Fibroblast of pulmonary artery (primary cell): ENCODE results near the gene ATP8B4.

Source experiments
- DNase-seq: peaks from one replicate; pipeline ENCODE4 v3.0.0-alpha.2; 2010; ENCODE audit warnings: low read depth
- H3K4me3 ChIP-seq: replicated peaks from 2 replicates; pipeline ENCODE4 v1.5.1; 2011; ENCODE audit warnings: low read depth, mild to moderate bottlenecking, control low read depth, low read length, moderate library complexity
- TF ChIP-seq, protein P1 (sequence below): IDR thresholded peaks from 2 replicates; pipeline ENCODE4 v1.5.1; 2011; ENCODE audit warnings: mild to moderate bottlenecking, control low read depth, low read length, inconsistent platforms; ENCODE audit errors: missing control alignments

The ATP8B4 gene

DNA sequence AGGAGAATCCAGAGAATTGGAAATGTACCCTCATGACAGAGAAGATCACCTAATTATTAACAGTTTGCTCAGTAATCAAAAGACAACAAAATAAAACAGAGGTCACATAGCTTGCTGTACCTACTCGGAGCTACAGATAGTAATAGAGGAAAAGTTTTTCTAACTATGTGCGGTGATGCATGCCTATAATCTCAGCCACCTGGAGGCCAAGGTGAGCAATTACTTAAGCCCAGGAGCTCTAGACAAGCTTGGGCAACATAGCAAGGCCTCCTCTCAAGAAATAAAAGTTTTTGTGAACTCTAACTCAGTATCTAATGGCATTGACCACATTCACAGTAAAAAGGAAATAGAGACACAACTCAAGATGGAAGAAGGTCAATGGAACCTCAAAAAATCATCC is 243.6 kb downstream of the ATP8B4 start:
- DNase-seq = no peak
- TF ChIP-seq, protein P1, sequence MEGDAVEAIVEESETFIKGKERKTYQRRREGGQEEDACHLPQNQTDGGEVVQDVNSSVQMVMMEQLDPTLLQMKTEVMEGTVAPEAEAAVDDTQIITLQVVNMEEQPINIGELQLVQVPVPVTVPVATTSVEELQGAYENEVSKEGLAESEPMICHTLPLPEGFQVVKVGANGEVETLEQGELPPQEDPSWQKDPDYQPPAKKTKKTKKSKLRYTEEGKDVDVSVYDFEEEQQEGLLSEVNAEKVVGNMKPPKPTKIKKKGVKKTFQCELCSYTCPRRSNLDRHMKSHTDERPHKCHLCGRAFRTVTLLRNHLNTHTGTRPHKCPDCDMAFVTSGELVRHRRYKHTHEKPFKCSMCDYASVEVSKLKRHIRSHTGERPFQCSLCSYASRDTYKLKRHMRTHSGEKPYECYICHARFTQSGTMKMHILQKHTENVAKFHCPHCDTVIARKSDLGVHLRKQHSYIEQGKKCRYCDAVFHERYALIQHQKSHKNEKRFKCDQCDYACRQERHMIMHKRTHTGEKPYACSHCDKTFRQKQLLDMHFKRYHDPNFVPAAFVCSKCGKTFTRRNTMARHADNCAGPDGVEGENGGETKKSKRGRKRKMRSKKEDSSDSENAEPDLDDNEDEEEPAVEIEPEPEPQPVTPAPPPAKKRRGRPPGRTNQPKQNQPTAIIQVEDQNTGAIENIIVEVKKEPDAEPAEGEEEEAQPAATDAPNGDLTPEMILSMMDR = no peak
- H3K4me3 ChIP-seq = no peak overlapping the region

DNA sequence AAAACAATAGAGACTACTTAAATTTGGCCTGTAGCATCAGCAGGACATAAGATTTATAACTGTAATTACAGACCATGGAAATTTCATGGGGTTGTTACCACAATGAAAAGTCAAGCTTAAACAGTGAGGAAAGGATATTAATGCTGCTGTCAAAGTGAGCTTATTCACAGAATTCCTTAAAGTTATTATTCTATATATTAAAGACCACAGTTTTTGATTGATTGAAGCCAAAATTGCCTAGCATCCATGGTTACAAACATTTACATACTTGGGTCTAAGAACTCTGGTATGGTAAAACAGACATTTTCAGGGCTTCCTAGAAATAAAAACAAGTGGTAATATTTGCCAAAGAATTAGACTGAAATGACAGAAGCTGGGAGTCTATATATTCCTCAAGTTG is 248.6 kb downstream of the ATP8B4 start:
- TF ChIP-seq, protein P1 = no peak

DNA sequence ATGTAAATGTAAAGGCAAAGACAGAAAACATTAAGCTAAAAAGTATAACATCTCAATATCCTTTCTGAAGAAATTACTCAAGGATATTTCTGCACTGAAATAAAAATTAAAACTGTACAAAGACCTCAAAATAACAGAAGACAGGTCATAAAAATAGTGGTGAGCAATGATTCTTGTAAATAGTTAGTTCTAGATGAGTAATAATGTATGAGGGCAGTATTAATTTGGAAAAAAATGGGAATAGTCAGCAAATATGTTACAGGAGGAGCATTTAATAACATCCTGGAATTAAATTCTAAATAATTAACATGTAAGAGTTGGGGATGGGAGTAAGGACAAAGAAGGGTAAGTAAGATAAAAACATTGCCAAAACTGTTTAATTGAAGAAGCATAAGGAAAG is 250.7 kb downstream of the ATP8B4 start:
- DNase-seq = no peak
- TF ChIP-seq, protein P1 = no peak
- no peak overlapping the region for H3K4me3 ChIP-seq

More for the DNA sequence above, 248.6 kb downstream of the ATP8B4 start:
- DNase-seq = no peak
- no peak overlapping the region for H3K4me3 ChIP-seq

- DNase-seq = no peak
- H3K4me3 ChIP-seq = no peak overlapping the region
These were observed 252.9 kb downstream of the ATP8B4 start for GRCh38 chr15:49865925-49866757.

DNA sequence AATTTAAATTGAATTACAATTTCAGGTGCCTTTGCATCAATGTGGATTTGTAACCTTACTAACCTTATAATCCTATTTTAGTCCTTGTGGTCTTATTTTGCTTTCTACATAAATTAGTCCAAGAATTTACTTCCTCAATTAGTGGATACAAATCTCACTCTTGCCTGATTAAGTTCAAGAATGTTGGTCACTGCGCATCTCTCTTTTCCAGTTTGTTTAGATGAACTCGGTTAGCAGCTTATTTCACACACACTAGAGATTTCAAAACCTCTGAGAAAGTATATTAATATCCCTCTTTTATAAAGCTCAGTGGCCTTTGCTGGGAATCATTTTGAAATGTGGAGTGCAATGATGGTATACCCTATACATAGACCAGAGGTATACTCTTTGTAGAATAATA is 254.8 kb downstream of the ATP8B4 start:
- DNase-seq = no peak
- TF ChIP-seq, protein P1 = no peak
- H3K4me3 ChIP-seq = no peak overlapping the region

More at GRCh38 chr15:49865925-49866757, 252.9 kb downstream of the ATP8B4 start:
- TF ChIP-seq, protein P1 = no peak

GRCh38 chr15:49863431-49864224 is 255.4 kb downstream of the ATP8B4 start:
- H3K4me3 ChIP-seq = no peak overlapping the region
- TF ChIP-seq, protein P1 = no peak
- DNase-seq = peak; percentile 72
